ENCODE measurements around the gene PTCH1.

The PTCH1 gene

GRCh38 chr9:95462249-95463147 is 54.3 kb downstream of the PTCH1 start:
- peak in 1 of 2 donors; percentile 1 for DNase-seq

GRCh38 chr9:95461448-95462248 is 55.1 kb downstream of the PTCH1 start:
- no peak for DNase-seq

- DNase-seq, result no peak
These were observed 56.1 kb downstream of the PTCH1 start for GRCh38 chr9:95460518-95461164.

- DNase-seq, result no peak
These were observed 56.8 kb downstream of the PTCH1 start for GRCh38 chr9:95459851-95460517.

GRCh38 chr9:95459178-95459577 is 57.6 kb downstream of the PTCH1 start:
- no peak for DNase-seq

GRCh38 chr9:95458666-95459065 is 58.1 kb downstream of the PTCH1 start:
- DNase-seq, result no peak

- no peak for DNase-seq
These were observed 59.0 kb downstream of the PTCH1 start for GRCh38 chr9:95457769-95458168.

- no peak for DNase-seq
These were observed 61.1 kb downstream of the PTCH1 start for GRCh38 chr9:95455714-95456113.

- DNase-seq, result no peak
These were observed 64.6 kb downstream of the PTCH1 start for GRCh38 chr9:95452176-95452575.

- no peak for DNase-seq
These were observed 65.7 kb downstream of the PTCH1 start for GRCh38 chr9:95451065-95451426.

- DNase-seq, result no peak
These were observed 66.4 kb downstream of the PTCH1 start for GRCh38 chr9:95450171-95451064.

GRCh38 chr9:95449016-95449415 is 67.8 kb downstream of the PTCH1 start:
- no peak for DNase-seq

- DNase-seq, result no peak
These were observed 68.9 kb downstream of the PTCH1 start for GRCh38 chr9:95447660-95448420.

GRCh38 chr9:95446984-95447383 is 69.8 kb downstream of the PTCH1 start:
- no peak for DNase-seq

- DNase-seq, result no peak
These were observed 70.5 kb downstream of the PTCH1 start for GRCh38 chr9:95446259-95446658.

GRCh38 chr9:95444160-95444559 is 72.6 kb downstream of the PTCH1 start:
- no peak for DNase-seq

- DNase-seq, result no peak
These were observed 73.5 kb downstream of the PTCH1 start for GRCh38 chr9:95443301-95443700.

- no peak for DNase-seq
These were observed 75.7 kb downstream of the PTCH1 start for GRCh38 chr9:95441081-95441480.

GRCh38 chr9:95440447-95440846 is 76.3 kb downstream of the PTCH1 start:
- no peak for DNase-seq

GRCh38 chr9:95438561-95439357 is 78.0 kb downstream of the PTCH1 start:
- no peak for DNase-seq

All from inflammatory macrophage treated with lipopolysaccharide for 1 hour (primary cell).